T47D (cell line): ENCODE results near the gene SLC23A2.
"Not testable (repeated sequence)": the region's sequence is repeated elsewhere in the genome, so short reads cannot be mapped to it uniquely, and the experiment has no call there.

Experiments
- DNase-seq, 2 experiments: peaks; one replicate each; pipeline versions ENCODE4 v3.0.0 to v3.0.0-alpha.2; 2011 to 2012; ENCODE audit warnings: low read depth in 1 of 2, low spot score in 1 of 2
- JUND ChIP-seq: IDR thresholded peaks from 2 replicates; pipeline ENCODE4 v1.6.1; 2012; ENCODE audit warnings: low read depth
- in situ Hi-C: cut with HindIII; loops from 2 replicates; pipeline ENCODE4 v1.10.0; 2016; ENCODE audit warnings: low sequenced_read_pairs, low pct_unique_long_range_greater_than_20kb

SLC23A2 gene

GRCh38 chr20:4862661-4863060 is 138.6 kb downstream of the SLC23A2 start:
- in situ Hi-C loops, result no loop called here

GRCh38 chr20:4861961-4862360 is 139.3 kb downstream of the SLC23A2 start:
- TF ChIP-seq JUND, result no peak
- no peak for DNase-seq
- in situ Hi-C loops, result no loop called here

More at GRCh38 chr20:4862661-4863060, 138.6 kb downstream of the SLC23A2 start:
- no peak for DNase-seq
- TF ChIP-seq JUND, result no peak

GRCh38 chr20:4858000-4858399 is 143.3 kb downstream of the SLC23A2 start:
- no peak for TF ChIP-seq JUND
- no peak for DNase-seq
- in situ Hi-C loops, result no loop called here

- DNase-seq, result no peak
- no peak for TF ChIP-seq JUND
- in situ Hi-C loops, result no loop called here
Observed at GRCh38 chr20:4856022-4856755, 145.1 kb downstream of the SLC23A2 start.

GRCh38 chr20:4855555-4855954 is 145.8 kb downstream of the SLC23A2 start:
- DNase-seq, result no peak
- in situ Hi-C loops, result no loop called here
- TF ChIP-seq JUND, result no peak

- DNase-seq, result no peak
- no peak for TF ChIP-seq JUND
- in situ Hi-C loops, result no loop called here
Observed at GRCh38 chr20:4855097-4855496, 146.2 kb downstream of the SLC23A2 start.

- TF ChIP-seq JUND, result no peak
- in situ Hi-C loops, result no loop called here
Observed at GRCh38 chr20:4854561-4854901, 146.8 kb downstream of the SLC23A2 start.

GRCh38 chr20:4853757-4854560 is 147.4 kb downstream of the SLC23A2 start:
- TF ChIP-seq JUND, result no peak
- no peak for DNase-seq
- in situ Hi-C loops, result no loop called here

More at GRCh38 chr20:4854561-4854901, 146.8 kb downstream of the SLC23A2 start:
- DNase-seq, result no peak

GRCh38 chr20:4853004-4853403 is 148.3 kb downstream of the SLC23A2 start:
- TF ChIP-seq JUND, result no peak
- in situ Hi-C loops, result no loop called here
- no peak for DNase-seq

GRCh38 chr20:4850960-4851359 is 150.3 kb downstream of the SLC23A2 start:
- no peak for DNase-seq
- no peak for TF ChIP-seq JUND
- in situ Hi-C loops, result no loop called here

- in situ Hi-C loops, result not testable (repeated sequence)
Observed at GRCh38 chr20:4848829-4849228, 152.5 kb downstream of the SLC23A2 start.

GRCh38 chr20:4848041-4848440 is 153.3 kb downstream of the SLC23A2 start:
- in situ Hi-C loops, result no loop called here
- DNase-seq, result no peak
- TF ChIP-seq JUND, result no peak

More at GRCh38 chr20:4848829-4849228, 152.5 kb downstream of the SLC23A2 start:
- not testable (repeated sequence) for DNase-seq

- TF ChIP-seq JUND, result no peak
- no peak for DNase-seq
- in situ Hi-C loops, result no loop called here
Observed at GRCh38 chr20:4846821-4847220, 154.5 kb downstream of the SLC23A2 start.
